T-helper 17 cell (primary cell): ENCODE measurements around the gene HMCN2. TPM values are rescaled to one million over a fixed set of nuclear protein-coding genes. Genes with fewer than 3 reads are reported as not detected.

ENCODE experiments used
- ATAC-seq: fragments of 150-1000 bp; cut with Tn5 transposase; 2 replicates; pipeline ENCODE4 v1.10.0; 2021; ENCODE audit warnings: mild to moderate bottlenecking, moderate library complexity
- DNase-seq, 3 donors: peaks; one replicate each; pipeline versions ENCODE4 v3.0.0 to v3.0.0-alpha.2; 2020 to 2021
- H3K9me3 ChIP-seq: one replicate; pipeline ENCODE4 v1.7.0; 2013; ENCODE audit warnings: low read length, mild to moderate bottlenecking; ENCODE audit not compliant: control insufficient read depth, poor library complexity, severe bottlenecking
- H3K27ac Mint-ChIP-seq: one replicate; pipeline ENCODE4 v1.8.0; 2022; ENCODE audit warnings: mild to moderate bottlenecking, moderate library complexity, mixed read lengths
- H3K27me3 Mint-ChIP-seq: one replicate; pipeline ENCODE4 v1.8.0; 2022; ENCODE audit warnings: mixed read lengths
- H3K36me3 Mint-ChIP-seq: one replicate; pipeline ENCODE4 v1.8.0; 2022; ENCODE audit warnings: low read depth, mixed read lengths
- H3K4me1 Mint-ChIP-seq: one replicate; pipeline ENCODE4 v1.8.0; 2022; ENCODE audit warnings: mild to moderate bottlenecking, mixed read lengths
- H3K4me3 Mint-ChIP-seq: one replicate; pipeline ENCODE4 v1.8.0; 2022; ENCODE audit warnings: mild to moderate bottlenecking, moderate library complexity, mixed read lengths
- total RNA-seq, 4 donors: library from RNA in 2 of 4; stranded (reverse) in 2 of 4; gene quantifications; one replicate each; pipeline ENCODE4 v1.2.3 and lab custom pipeline; 2022 to 2026

Gene HMCN2
- total RNA-seq, 2 donors from 2014 or later, result 0.12 TPM; not detected in 1

- ATAC-seq, result no peak
- Mint-ChIP-seq H3K27me3 (peaks cover 40% of the 10 kb centered on the region), H3K36me3 (peaks cover 3% of the 10 kb centered on the region), H3K4me3 (no peak overlapping the region), H3K4me1 (no peaks in the 10 kb centered on the region), H3K27ac (no peak overlapping the region)
- no peak for DNase-seq
- H3K9me3 ChIP-seq, result no peaks in the 10 kb centered on the region
Measured at GRCh38 chr9:130295431-130295830, 29.9 kb downstream of the HMCN2 start.

DNA sequence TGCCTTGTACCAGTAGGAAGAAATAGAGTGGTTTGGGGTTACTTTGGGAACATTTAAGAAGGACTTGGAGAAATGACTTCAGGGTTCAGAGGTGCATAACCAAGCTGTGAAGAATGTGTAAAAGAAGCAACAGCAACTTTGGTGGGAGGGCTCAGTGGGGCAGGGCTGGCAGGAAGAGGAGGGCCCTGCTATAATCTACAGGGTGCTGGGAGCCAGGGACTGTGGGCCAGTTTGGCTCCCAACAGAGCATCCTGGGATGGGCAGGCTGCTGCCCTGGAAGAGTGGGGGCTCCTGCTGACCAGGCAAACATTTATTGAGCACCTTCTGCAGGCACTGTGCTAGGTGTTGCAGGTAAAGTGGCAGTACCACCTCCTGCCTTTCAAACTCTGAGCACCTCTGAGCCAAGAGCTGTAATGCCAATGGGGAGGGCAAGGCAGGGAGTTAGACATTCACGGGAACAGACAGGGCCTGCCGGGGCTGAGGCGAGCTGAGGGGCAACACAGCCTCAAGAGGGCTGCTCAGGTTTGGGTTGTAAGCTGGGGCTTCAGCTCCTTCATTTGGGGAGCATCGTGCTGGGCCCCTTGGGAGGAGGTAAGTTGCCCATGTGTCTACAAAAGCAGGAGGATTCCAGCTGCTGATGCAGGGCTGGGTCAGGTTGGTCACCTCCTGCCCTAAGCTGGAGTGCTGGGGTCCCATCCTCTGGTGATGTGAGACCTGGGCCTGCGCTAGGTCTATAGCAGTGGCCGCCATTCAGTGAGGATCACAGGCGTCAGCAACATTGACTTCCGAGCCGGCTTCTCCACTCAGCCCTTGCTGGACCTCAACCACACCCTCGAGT is 30.6 kb downstream of the HMCN2 start:
- ATAC-seq, result no peak
- no peaks in the 10 kb centered on the region for H3K9me3 ChIP-seq
- H3K27me3 Mint-ChIP-seq, result peaks cover 41% of the 10 kb centered on the region
- H3K27ac Mint-ChIP-seq, result no peak overlapping the region
- no peaks in the 10 kb centered on the region for H3K4me1 Mint-ChIP-seq
- DNase-seq, result no peak
- H3K36me3 Mint-ChIP-seq, result peaks cover 3% of the 10 kb centered on the region
- H3K4me3 Mint-ChIP-seq, result no peak overlapping the region

GRCh38 chr9:130296783-130297055 is 31.2 kb downstream of the HMCN2 start:
- Mint-ChIP-seq H3K27me3 (peaks cover 44% of the 10 kb centered on the region), H3K4me1 (no peaks in the 10 kb centered on the region), H3K36me3 (peaks cover 3% of the 10 kb centered on the region), H3K4me3 (no peak overlapping the region), H3K27ac (no peak overlapping the region)
- no peaks in the 10 kb centered on the region for H3K9me3 ChIP-seq
- ATAC-seq (no peak), DNase-seq (no peak)

GRCh38 chr9:130297371-130297770 is 31.8 kb downstream of the HMCN2 start:
- DNase-seq (no peak), ATAC-seq (no peak)
- no peaks in the 10 kb centered on the region for H3K9me3 ChIP-seq
- Mint-ChIP-seq H3K4me1 (no peaks in the 10 kb centered on the region), H3K27me3 (peaks cover 44% of the 10 kb centered on the region), H3K4me3 (no peak overlapping the region), H3K36me3 (peaks cover 3% of the 10 kb centered on the region), H3K27ac (no peak overlapping the region)

- no peaks in the 10 kb centered on the region for H3K4me1 Mint-ChIP-seq
- DNase-seq (no peak), ATAC-seq (no peak)
- no peak overlapping the region for H3K4me3 Mint-ChIP-seq
- H3K9me3 ChIP-seq, result no peaks in the 10 kb centered on the region
- no peak overlapping the region for H3K27ac Mint-ChIP-seq
- peaks cover 3% of the 10 kb centered on the region for H3K36me3 Mint-ChIP-seq
- peaks cover 50% of the 10 kb centered on the region for H3K27me3 Mint-ChIP-seq
Measured at GRCh38 chr9:130298662-130299279, 33.2 kb downstream of the HMCN2 start.

DNA sequence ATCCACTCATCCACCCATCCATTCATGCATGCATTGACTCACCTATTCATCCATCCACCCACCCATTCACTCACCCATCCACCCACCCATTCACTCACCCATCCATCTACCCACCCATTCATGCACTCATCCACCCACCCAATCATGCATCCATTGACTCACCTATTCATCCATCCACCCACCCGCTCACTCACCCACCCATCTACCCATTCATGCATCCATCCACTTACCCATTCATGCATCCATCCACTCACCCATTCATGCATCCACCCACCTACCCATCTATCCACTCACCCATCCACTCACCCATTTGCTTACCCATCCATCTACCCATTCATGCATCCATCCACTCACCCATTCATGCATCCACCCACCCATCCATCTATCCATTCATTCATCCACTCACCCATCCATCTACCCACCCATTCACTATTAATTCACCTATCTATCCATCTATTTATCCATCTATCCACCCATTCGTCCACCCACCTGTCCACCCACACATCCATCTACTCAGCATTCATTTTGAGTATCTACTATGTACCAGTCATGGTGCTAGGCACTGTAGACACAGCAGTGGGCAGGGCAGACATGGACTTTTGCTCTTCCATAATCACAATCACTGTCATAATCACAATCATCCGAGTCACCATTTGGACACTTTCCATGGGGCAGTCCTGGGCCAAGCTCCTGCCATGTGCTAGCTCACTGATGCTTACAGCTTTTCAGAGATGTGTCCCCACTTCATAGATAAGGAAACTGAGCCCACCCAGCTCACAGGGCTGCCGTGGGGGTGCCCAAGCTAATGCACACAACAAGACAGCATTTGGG is 34.4 kb downstream of the HMCN2 start:
- Mint-ChIP-seq H3K27ac (no peak overlapping the region), H3K4me1 (no peaks in the 10 kb centered on the region)

DNA sequence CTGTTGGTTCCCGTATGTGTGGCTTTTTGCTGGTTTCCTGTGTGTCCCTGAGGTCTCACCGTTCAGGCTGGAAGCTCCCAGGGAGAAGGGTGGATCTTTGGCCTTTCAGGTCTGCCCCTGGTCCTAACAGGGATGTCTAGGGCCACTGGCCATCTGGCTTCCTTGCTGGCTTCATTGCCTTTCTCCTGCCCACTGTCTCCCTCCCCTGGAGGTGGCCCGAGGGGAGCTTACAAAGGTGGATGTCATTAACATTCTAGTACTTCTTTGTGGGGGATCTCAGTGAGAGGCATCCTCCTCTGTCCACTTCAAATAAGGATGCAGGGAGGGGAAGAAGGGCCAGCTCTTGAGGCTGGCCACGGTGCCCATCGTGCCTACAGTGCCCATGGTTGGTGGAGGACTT is 35.2 kb downstream of the HMCN2 start:
- DNase-seq (no peak), ATAC-seq (no peak)
- no peaks in the 10 kb centered on the region for H3K9me3 ChIP-seq
- H3K27ac Mint-ChIP-seq, result no peak overlapping the region
- H3K36me3 Mint-ChIP-seq, result peaks cover under 1% of the 10 kb centered on the region
- peaks cover 45% of the 10 kb centered on the region for H3K27me3 Mint-ChIP-seq
- H3K4me3 Mint-ChIP-seq, result no peak overlapping the region
- H3K4me1 Mint-ChIP-seq, result no peaks in the 10 kb centered on the region

More for the DNA sequence above, 34.4 kb downstream of the HMCN2 start:
- Mint-ChIP-seq H3K4me3 (no peak overlapping the region), H3K27me3 (peaks cover 48% of the 10 kb centered on the region), H3K36me3 (peaks cover 2% of the 10 kb centered on the region)
- DNase-seq (no peak), ATAC-seq (no peak)
- no peaks in the 10 kb centered on the region for H3K9me3 ChIP-seq

GRCh38 chr9:130301483-130302286 is 36.1 kb downstream of the HMCN2 start:
- no peak overlapping the region for H3K27ac Mint-ChIP-seq
- no peak overlapping the region for H3K4me3 Mint-ChIP-seq
- ATAC-seq (no peak), DNase-seq (no peak)
- H3K36me3 Mint-ChIP-seq, result no peaks in the 10 kb centered on the region
- H3K4me1 Mint-ChIP-seq, result no peaks in the 10 kb centered on the region
- H3K27me3 Mint-ChIP-seq, result peaks cover 40% of the 10 kb centered on the region
- no peaks in the 10 kb centered on the region for H3K9me3 ChIP-seq

GRCh38 chr9:130302785-130303612 is 37.4 kb downstream of the HMCN2 start:
- no peaks in the 10 kb centered on the region for H3K4me1 Mint-ChIP-seq
- ATAC-seq, result no peak

DNA sequence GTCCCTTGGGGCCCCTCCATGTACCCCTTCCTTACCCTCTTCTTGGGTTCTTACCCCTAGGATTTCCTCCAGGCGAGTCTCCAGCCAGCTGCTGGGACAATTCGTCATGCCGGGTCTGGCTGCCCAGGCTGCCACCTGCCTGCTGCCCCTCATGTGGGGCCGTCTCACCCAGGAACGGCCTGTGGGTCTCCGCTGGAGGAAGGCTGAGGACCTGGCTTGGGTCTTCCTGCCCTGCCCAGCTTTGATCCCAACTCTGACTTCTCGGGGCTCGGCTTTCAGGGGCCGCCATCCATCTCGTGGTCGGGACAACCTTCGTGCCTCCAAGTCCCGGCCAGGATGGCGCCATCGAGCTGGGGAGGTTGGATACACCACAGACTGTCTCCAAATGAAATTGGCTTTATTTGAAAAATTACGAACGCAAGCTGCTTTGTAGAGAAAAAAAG is 38.1 kb downstream of the HMCN2 start:
- ATAC-seq (no peak), DNase-seq (no peak)
- peaks cover 35% of the 10 kb centered on the region for H3K27me3 Mint-ChIP-seq
- H3K9me3 ChIP-seq, result no peaks in the 10 kb centered on the region
- no peak overlapping the region for H3K27ac Mint-ChIP-seq
- H3K4me1 Mint-ChIP-seq, result no peaks in the 10 kb centered on the region
- H3K4me3 Mint-ChIP-seq, result no peak overlapping the region
- no peaks in the 10 kb centered on the region for H3K36me3 Mint-ChIP-seq

More at GRCh38 chr9:130302785-130303612, 37.4 kb downstream of the HMCN2 start:
- DNase-seq, result no peak
- Mint-ChIP-seq H3K27me3 (peaks cover 35% of the 10 kb centered on the region), H3K36me3 (no peaks in the 10 kb centered on the region), H3K27ac (no peak overlapping the region), H3K4me3 (no peak overlapping the region)
- no peaks in the 10 kb centered on the region for H3K9me3 ChIP-seq

- no peak overlapping the region for H3K4me3 Mint-ChIP-seq
- no peaks in the 10 kb centered on the region for H3K4me1 Mint-ChIP-seq
- H3K27ac Mint-ChIP-seq, result no peak overlapping the region
- no peaks in the 10 kb centered on the region for H3K9me3 ChIP-seq
- H3K36me3 Mint-ChIP-seq, result no peaks in the 10 kb centered on the region
- DNase-seq (no peak), ATAC-seq (no peak)
- peaks cover 35% of the 10 kb centered on the region for H3K27me3 Mint-ChIP-seq
Measured at GRCh38 chr9:130304116-130304515, 38.6 kb downstream of the HMCN2 start.

GRCh38 chr9:130304643-130305042 is 39.1 kb downstream of the HMCN2 start:
- H3K27me3 Mint-ChIP-seq, result peaks cover 35% of the 10 kb centered on the region
- H3K9me3 ChIP-seq, result no peaks in the 10 kb centered on the region
- ATAC-seq (no peak), DNase-seq (no peak)
- H3K27ac Mint-ChIP-seq, result no peak overlapping the region
- no peaks in the 10 kb centered on the region for H3K36me3 Mint-ChIP-seq
- no peak overlapping the region for H3K4me3 Mint-ChIP-seq
- H3K4me1 Mint-ChIP-seq, result no peaks in the 10 kb centered on the region
